ENCODE results near the gene SLC4A4.

Gene SLC4A4

GRCh38 chr4:71338846-71339593 is at the start of gene SLC4A4:
Gene SLC4A4, plus strand, starts transcription at chr4:71339020.
- peak; percentile 61 for DNase-seq

- DNase-seq: no peak
These were observed 48.7 kb upstream of the SLC4A4 start for GRCh38 chr4:71290074-71290473.

- no peak for DNase-seq
These were observed 48.3 kb upstream of the SLC4A4 start for GRCh38 chr4:71290476-71290875.

GRCh38 chr4:71292228-71292627 is 46.6 kb upstream of the SLC4A4 start:
- no peak for DNase-seq

- DNase-seq: peak; percentile 23
These were observed 45.1 kb upstream of the SLC4A4 start for GRCh38 chr4:71293705-71294104.

GRCh38 chr4:71294301-71294700 is 44.5 kb upstream of the SLC4A4 start:
- DNase-seq: no peak

GRCh38 chr4:71296945-71297344 is 41.9 kb upstream of the SLC4A4 start:
- DNase-seq: no peak

- DNase-seq: no peak
These were observed 38.5 kb upstream of the SLC4A4 start for GRCh38 chr4:71300362-71300761.

- DNase-seq: no peak
These were observed 37.9 kb upstream of the SLC4A4 start for GRCh38 chr4:71300964-71301363.

GRCh38 chr4:71303287-71303686 is 35.5 kb upstream of the SLC4A4 start:
- no peak for DNase-seq

GRCh38 chr4:71303850-71304249 is 35.0 kb upstream of the SLC4A4 start:
- DNase-seq: no peak

- DNase-seq: no peak
These were observed 34.5 kb upstream of the SLC4A4 start for GRCh38 chr4:71304289-71304850.

GRCh38 chr4:71307729-71308128 is 31.1 kb upstream of the SLC4A4 start:
- no peak for DNase-seq

GRCh38 chr4:71322425-71322824 is 16.4 kb upstream of the SLC4A4 start:
- no peak for DNase-seq

GRCh38 chr4:71333368-71333767 is 5.5 kb upstream of the SLC4A4 start:
- no peak for DNase-seq

- no peak for DNase-seq
These were observed 4.9 kb upstream of the SLC4A4 start for GRCh38 chr4:71333960-71334359.

GRCh38 chr4:71334465-71334882 is 4.3 kb upstream of the SLC4A4 start:
- DNase-seq: no peak

- no peak for DNase-seq
These were observed 5.0 kb downstream of the SLC4A4 start for GRCh38 chr4:71343670-71344466.

GRCh38 chr4:71346710-71347109 is 7.9 kb downstream of the SLC4A4 start:
- DNase-seq: no peak

GRCh38 chr4:71348586-71348985 is 9.8 kb downstream of the SLC4A4 start:
- DNase-seq: no peak

- no peak for DNase-seq
These were observed 16.2 kb downstream of the SLC4A4 start for GRCh38 chr4:71355045-71355444.

GRCh38 chr4:71355971-71356370 is 17.2 kb downstream of the SLC4A4 start:
- no peak for DNase-seq

- no peak for DNase-seq
These were observed 18.3 kb downstream of the SLC4A4 start for GRCh38 chr4:71356924-71357663.
